ENCODE results near the gene PALLD.

DNA sequence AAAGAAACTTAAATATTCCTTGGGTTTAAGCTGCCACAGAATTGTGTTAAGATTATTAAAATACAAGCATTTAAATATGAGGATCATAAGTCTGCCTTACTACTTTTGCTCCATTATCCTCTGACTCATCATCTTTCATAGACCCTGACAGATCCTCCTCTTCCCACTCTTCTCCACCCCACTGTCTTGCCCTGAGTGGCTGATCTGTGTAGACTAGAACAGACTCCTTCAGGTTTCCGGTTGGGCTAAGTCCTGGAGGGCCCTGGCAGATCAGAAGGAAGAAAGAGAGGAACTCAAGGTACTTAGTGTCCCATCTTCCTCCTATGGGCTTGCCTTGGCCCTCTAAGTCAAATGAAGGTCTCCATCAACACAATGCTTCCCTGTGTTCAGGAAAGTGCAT, 30.7 kb downstream of the PALLD start:
- TF ChIP-seq EZH2phosphoT487 (IDR thresholded peaks at IDR 0.05; ENCODE audit: insufficient read depth, low read depth) (no peak), EZH2 (IDR thresholded peaks at IDR 0.05; ENCODE audit: insufficient read depth, poor library complexity, severe bottlenecking) (no peak)

All from GM23248 (cell line).